Keratinocyte (primary cell): ENCODE data around the gene TSPAN18.

ENCODE experiments used
- EZH2 ChIP-seq: IDR thresholded peaks from one replicate; pipeline ENCODE4 v1.6.1; 2012; ENCODE audit warnings: inconsistent platforms, mild to moderate bottlenecking, low read length, moderate library complexity
- TF ChIP-seq, protein P1 (sequence below), 3 experiments: IDR thresholded peaks in 1 of 3; conservative IDR thresholded peaks in 1 of 3; optimal IDR thresholded peaks in 1 of 3; 2 replicates in 2 of 3; 3 replicates in 1 of 3; pipeline versions ENCODE3 to v1.5.1; 2011; ENCODE audit warnings: low read length in 3 of 3, mild to moderate bottlenecking in 3 of 3, moderate library complexity in 2 of 3, control low read depth in 1 of 3, inconsistent platforms in 1 of 3; ENCODE audit not compliant: insufficient read depth in 2 of 3; ENCODE audit errors: extremely low read depth in 1 of 3

- TF ChIP-seq, protein P1, sequence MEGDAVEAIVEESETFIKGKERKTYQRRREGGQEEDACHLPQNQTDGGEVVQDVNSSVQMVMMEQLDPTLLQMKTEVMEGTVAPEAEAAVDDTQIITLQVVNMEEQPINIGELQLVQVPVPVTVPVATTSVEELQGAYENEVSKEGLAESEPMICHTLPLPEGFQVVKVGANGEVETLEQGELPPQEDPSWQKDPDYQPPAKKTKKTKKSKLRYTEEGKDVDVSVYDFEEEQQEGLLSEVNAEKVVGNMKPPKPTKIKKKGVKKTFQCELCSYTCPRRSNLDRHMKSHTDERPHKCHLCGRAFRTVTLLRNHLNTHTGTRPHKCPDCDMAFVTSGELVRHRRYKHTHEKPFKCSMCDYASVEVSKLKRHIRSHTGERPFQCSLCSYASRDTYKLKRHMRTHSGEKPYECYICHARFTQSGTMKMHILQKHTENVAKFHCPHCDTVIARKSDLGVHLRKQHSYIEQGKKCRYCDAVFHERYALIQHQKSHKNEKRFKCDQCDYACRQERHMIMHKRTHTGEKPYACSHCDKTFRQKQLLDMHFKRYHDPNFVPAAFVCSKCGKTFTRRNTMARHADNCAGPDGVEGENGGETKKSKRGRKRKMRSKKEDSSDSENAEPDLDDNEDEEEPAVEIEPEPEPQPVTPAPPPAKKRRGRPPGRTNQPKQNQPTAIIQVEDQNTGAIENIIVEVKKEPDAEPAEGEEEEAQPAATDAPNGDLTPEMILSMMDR (optimal IDR thresholded peaks at IDR 0.05 in 1 of 3, IDR thresholded peaks at IDR 0.05 in 1 of 3, conservative IDR thresholded peaks at IDR 0.05 in 1 of 3; ENCODE audit: extremely low read depth in 1 of 3, insufficient read depth in 2 of 3, low read length in 3 of 3), result no peak
- TF ChIP-seq EZH2, result no peak
Measured at GRCh38 chr11:44860346-44860745, 133.6 kb downstream of the TSPAN18 start.
